ENCODE data around the gene SMO. TPM values are rescaled to one million over a fixed set of nuclear protein-coding genes. Genes with fewer than 3 reads are reported as not detected.

Gene SMO
- total RNA-seq, 1 donor from 2014 or later, result 28.7 TPM

DNA sequence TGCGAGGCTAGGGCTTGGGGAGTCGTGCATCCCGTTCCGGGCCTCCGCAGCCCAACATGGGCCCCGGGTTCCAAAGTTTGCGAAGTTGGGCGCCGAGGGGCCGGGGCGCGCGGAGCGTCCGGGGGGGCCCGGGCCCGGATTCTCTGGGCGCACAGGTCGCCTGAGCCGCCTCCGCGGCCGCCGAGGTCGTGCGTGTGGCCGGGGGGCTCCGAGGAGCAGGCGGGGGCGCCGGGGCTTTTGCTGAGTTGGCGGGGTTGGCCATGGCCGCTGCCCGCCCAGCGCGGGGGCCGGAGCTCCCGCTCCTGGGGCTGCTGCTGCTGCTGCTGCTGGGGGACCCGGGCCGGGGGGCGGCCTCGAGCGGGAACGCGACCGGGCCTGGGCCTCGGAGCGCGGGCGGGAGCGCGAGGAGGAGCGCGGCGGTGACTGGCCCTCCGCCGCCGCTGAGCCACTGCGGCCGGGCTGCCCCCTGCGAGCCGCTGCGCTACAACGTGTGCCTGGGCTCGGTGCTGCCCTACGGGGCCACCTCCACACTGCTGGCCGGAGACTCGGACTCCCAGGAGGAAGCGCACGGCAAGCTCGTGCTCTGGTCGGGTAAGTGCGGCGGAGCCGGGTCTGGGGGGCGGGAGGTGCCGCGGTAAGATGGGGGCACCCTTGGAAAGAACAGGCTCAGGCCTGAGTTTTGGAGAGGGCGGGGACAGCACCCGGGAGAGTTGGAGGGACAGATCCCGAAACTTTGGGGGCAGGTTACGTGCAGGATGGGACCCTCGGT is 643 bp downstream of the SMO start:
- H3K4me1 ChIP-seq (ENCODE audit: control insufficient read depth in 3 of 3, insufficient read depth in 3 of 3, low read length in 3 of 3), result peaks cover 9 to 18% (median 12%) of the 10 kb centered on the region in 3 donors
- H3K27me3 ChIP-seq (ENCODE audit: control insufficient read depth in 3 of 3, insufficient read depth in 3 of 3, low read length in 3 of 3), result no peaks in the 10 kb centered on the region
- peak overlapping the region; percentile 61 to 79 (median 77) for H3K4me3 ChIP-seq (ENCODE audit: low read length in 3 of 3)
- H3K36me3 ChIP-seq (ENCODE audit: control insufficient read depth in 3 of 3, insufficient read depth in 3 of 3, low read length in 3 of 3), result no peaks in the 10 kb centered on the region
- H3K9me3 ChIP-seq (ENCODE audit: control insufficient read depth in 3 of 3, low read length in 3 of 3), result no peaks in the 10 kb centered on the region
- peak overlapping the region; percentile 62 to 82 (median 63) for H3K9ac ChIP-seq (ENCODE audit: low read depth in 1 of 3, low read length in 3 of 3)
- no peak overlapping the region for H3K27ac ChIP-seq (ENCODE audit: low read depth, low read length)

DNA sequence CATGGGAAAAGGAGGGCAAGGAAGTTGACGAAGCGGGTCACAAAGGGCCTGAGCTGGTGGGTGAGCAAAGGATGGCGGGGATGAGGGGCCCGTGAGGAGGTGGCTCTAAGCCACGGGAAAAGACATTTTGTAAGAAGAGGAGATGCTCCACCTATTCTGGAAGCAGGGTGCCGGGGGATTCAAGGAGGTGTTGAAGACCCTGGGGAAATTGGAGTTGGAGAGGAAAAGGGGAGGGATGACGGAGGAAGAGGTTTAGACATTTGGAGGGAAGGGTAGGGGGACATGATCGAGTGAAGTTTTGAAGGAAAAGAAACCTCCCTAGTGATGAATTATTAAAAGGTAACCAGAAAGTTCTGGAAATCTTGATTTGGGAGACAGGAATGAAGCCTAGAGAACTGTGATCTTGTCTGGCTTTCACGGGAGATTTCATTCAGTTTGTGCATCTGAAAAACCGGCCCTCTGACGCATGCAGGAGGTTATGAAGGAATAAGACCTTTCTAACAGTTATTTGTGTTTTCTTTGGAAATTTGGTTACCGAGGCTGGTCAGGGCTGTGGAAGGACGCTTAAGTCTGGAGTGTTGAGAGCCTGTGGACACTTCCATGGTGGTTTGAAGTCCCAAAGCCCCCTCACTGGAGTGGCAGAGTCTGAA is 1.4 kb downstream of the SMO start:
- H3K27ac ChIP-seq (ENCODE audit: low read depth, low read length), result no peak overlapping the region
- peak overlapping the region; percentile 61 to 79 (median 77) for H3K4me3 ChIP-seq (ENCODE audit: low read length in 3 of 3)
- no peaks in the 10 kb centered on the region for H3K36me3 ChIP-seq (ENCODE audit: control insufficient read depth in 3 of 3, insufficient read depth in 3 of 3, low read length in 3 of 3)
- peaks cover 9 to 18% (median 12%) of the 10 kb centered on the region in 3 donors for H3K4me1 ChIP-seq (ENCODE audit: control insufficient read depth in 3 of 3, insufficient read depth in 3 of 3, low read length in 3 of 3)
- H3K9me3 ChIP-seq (ENCODE audit: control insufficient read depth in 3 of 3, low read length in 3 of 3), result no peaks in the 10 kb centered on the region
- H3K9ac ChIP-seq (ENCODE audit: low read depth in 1 of 3, low read length in 3 of 3), result peak overlapping the region; percentile 62 to 82 (median 63)
- H3K27me3 ChIP-seq (ENCODE audit: control insufficient read depth in 3 of 3, insufficient read depth in 3 of 3, low read length in 3 of 3), result no peaks in the 10 kb centered on the region

DNA sequence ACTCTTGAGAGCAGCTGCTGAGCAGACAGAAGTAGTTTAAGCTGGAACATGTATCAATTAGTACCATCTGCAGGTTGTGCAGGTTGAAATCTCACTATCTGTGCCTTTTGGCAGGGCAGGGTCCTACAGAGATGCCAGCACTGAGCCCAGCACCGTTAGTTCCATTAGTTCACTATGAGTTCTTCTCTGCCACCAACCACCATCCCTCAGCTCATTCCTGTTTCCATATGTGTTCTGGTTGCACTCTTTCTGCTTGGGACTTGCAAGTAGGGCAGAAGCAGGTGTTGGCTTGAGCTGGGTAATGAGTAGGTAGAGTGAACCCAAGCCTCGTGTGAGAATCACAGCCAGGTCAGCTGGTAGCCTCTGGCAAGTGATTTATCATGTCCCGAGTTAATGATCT is 2.8 kb downstream of the SMO start:
- Histone ChIP-seq H3K27ac (ENCODE audit: low read depth, low read length) (no peak overlapping the region), H3K27me3 (ENCODE audit: control insufficient read depth in 3 of 3, insufficient read depth in 3 of 3, low read length in 3 of 3) (no peaks in the 10 kb centered on the region), H3K9ac (ENCODE audit: low read depth in 1 of 3, low read length in 3 of 3) (no peak overlapping the region), H3K4me1 (ENCODE audit: control insufficient read depth in 3 of 3, insufficient read depth in 3 of 3, low read length in 3 of 3) (peaks cover 9 to 18% (median 12%) of the 10 kb centered on the region in 3 donors), H3K36me3 (ENCODE audit: control insufficient read depth in 3 of 3, insufficient read depth in 3 of 3, low read length in 3 of 3) (no peaks in the 10 kb centered on the region), H3K9me3 (ENCODE audit: control insufficient read depth in 3 of 3, low read length in 3 of 3) (no peaks in the 10 kb centered on the region), H3K4me3 (ENCODE audit: low read length in 3 of 3) (no peak overlapping the region)

DNA sequence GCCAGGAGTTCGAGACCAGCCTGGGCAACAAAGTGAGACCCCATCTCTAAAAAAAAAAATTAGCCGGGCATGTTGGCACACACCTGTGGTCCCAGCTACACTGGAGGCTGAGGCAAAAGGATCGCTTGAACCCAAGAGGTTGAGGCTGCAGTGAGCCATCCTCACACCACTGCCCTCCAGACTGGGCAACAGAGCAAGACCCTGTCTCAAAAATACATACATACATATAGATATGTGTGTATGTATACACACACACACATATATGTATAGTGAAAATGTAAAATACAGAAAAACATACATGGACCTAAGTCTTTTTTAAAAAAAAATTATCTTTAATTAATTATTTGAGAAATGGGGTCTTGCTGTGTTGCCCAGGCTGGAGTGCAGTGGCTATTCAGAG is 5.5 kb downstream of the SMO start:
- Histone ChIP-seq H3K27me3 (ENCODE audit: control insufficient read depth in 3 of 3, insufficient read depth in 3 of 3, low read length in 3 of 3) (no peaks in the 10 kb centered on the region), H3K27ac (ENCODE audit: low read depth, low read length) (no peak overlapping the region), H3K36me3 (ENCODE audit: control insufficient read depth in 3 of 3, insufficient read depth in 3 of 3, low read length in 3 of 3) (no peaks in the 10 kb centered on the region), H3K9ac (ENCODE audit: low read depth in 1 of 3, low read length in 3 of 3) (no peak overlapping the region), H3K4me1 (ENCODE audit: control insufficient read depth in 3 of 3, insufficient read depth in 3 of 3, low read length in 3 of 3) (peaks cover 9 to 12% (median 11%) of the 10 kb centered on the region in 3 donors), H3K9me3 (ENCODE audit: control insufficient read depth in 3 of 3, low read length in 3 of 3) (no peaks in the 10 kb centered on the region), H3K4me3 (ENCODE audit: low read length in 3 of 3) (no peak overlapping the region)

DNA sequence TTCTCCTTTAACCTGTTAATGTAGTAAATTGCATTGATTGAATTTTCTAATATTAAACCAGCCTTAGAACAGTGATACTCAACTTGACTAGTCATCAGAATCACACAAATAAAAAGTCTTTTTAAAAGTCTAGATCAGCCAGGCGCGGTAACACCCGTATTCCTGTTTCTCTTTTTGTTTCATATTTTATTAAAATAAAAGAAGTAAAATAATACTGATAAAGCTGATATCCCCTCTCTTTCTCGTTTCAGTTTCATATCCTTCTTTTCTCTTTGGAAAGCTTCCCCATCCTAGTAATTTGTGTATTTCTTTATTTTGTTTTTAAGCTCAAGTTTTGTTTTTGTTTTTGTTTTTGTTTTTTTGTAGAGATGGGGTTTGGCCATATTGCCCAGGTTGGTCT is 9.3 kb downstream of the SMO start:
- no peak overlapping the region for H3K27ac ChIP-seq (ENCODE audit: low read depth, low read length)
- H3K4me3 ChIP-seq (ENCODE audit: low read length in 3 of 3), result no peak overlapping the region
- H3K4me1 ChIP-seq (ENCODE audit: control insufficient read depth in 3 of 3, insufficient read depth in 3 of 3, low read length in 3 of 3), result no peaks in the 10 kb centered on the region
- no peaks in the 10 kb centered on the region for H3K27me3 ChIP-seq (ENCODE audit: control insufficient read depth in 3 of 3, insufficient read depth in 3 of 3, low read length in 3 of 3)
- H3K9me3 ChIP-seq (ENCODE audit: control insufficient read depth in 3 of 3, low read length in 3 of 3), result no peaks in the 10 kb centered on the region
- no peak overlapping the region for H3K9ac ChIP-seq (ENCODE audit: low read depth in 1 of 3, low read length in 3 of 3)
- H3K36me3 ChIP-seq (ENCODE audit: control insufficient read depth in 3 of 3, insufficient read depth in 3 of 3, low read length in 3 of 3), result no peaks in the 10 kb centered on the region

DNA sequence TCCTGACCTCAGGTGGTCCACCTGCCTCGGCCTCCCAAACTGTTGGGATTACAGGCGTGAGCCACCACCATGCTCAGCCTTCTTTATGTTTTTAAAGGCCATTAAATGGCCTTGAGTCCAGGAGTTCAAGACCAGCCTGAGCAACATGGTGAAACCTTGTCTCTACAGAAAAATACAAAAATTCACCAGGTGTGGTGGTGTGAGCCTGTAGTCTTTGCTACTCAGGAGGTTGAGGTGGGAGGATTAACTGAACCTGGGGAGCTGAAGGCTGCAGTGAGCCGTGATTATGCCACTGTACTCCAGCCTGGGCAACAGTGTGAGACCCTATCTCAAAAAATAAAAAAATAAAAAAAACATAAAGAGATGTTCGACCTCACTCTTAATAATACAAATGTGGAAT is 11.0 kb downstream of the SMO start:
- no peaks in the 10 kb centered on the region for H3K9me3 ChIP-seq (ENCODE audit: control insufficient read depth in 3 of 3, low read length in 3 of 3)
- H3K4me1 ChIP-seq (ENCODE audit: control insufficient read depth in 3 of 3, insufficient read depth in 3 of 3, low read length in 3 of 3), result no peaks in the 10 kb centered on the region
- H3K4me3 ChIP-seq (ENCODE audit: low read length in 3 of 3), result no peak overlapping the region
- no peak overlapping the region for H3K9ac ChIP-seq (ENCODE audit: low read depth in 1 of 3, low read length in 3 of 3)
- no peak overlapping the region for H3K27ac ChIP-seq (ENCODE audit: low read depth, low read length)
- peaks cover 0 to 3% (median 0%) of the 10 kb centered on the region in 3 donors for H3K36me3 ChIP-seq (ENCODE audit: control insufficient read depth in 3 of 3, insufficient read depth in 3 of 3, low read length in 3 of 3)
- no peaks in the 10 kb centered on the region for H3K27me3 ChIP-seq (ENCODE audit: control insufficient read depth in 3 of 3, insufficient read depth in 3 of 3, low read length in 3 of 3)

DNA sequence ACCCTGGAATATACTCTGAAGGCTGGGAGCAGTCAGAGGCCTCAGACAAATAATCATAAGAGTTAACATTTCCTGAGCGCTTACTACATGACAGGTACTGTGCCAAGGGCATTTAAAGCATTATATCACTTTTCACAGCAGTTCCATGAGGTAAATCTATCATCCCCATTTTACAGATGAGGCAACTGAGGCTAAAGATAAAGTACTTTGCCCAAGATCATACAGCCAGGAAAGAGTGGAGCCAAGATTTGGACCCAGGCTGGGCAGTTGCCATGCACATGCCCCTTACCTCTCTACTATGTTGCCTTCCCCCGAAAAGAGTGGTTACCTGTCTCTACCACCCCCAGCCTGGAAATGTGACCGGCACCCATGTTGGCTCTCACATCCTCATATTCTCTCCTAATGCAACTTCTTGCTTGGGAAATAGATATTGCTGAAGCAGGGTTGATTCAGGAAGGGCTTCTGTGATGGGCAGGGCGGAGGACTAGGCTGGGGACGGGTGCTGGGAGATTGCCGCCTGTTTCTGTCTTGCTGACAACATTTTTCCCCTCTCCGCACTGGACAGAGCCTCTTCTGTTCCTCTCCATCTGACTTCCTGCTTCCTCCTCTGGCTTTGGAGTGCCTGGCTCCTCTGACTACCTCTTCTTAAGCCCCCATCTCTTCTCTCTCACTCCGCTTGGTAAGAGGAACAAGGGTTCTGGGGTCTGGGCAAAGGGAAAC is 13.8 kb downstream of the SMO start:
- H3K9ac ChIP-seq (ENCODE audit: low read depth in 1 of 3, low read length in 3 of 3), result no peak overlapping the region
- peaks cover 0 to 21% (median 14%) of the 10 kb centered on the region in 3 donors for H3K36me3 ChIP-seq (ENCODE audit: control insufficient read depth in 3 of 3, insufficient read depth in 3 of 3, low read length in 3 of 3)
- no peak overlapping the region for H3K4me3 ChIP-seq (ENCODE audit: low read length in 3 of 3)
- H3K27me3 ChIP-seq (ENCODE audit: control insufficient read depth in 3 of 3, insufficient read depth in 3 of 3, low read length in 3 of 3), result no peaks in the 10 kb centered on the region
- no peak overlapping the region for H3K27ac ChIP-seq (ENCODE audit: low read depth, low read length)
- no peaks in the 10 kb centered on the region for H3K9me3 ChIP-seq (ENCODE audit: control insufficient read depth in 3 of 3, low read length in 3 of 3)
- H3K4me1 ChIP-seq (ENCODE audit: control insufficient read depth in 3 of 3, insufficient read depth in 3 of 3, low read length in 3 of 3), result no peaks in the 10 kb centered on the region

DNA sequence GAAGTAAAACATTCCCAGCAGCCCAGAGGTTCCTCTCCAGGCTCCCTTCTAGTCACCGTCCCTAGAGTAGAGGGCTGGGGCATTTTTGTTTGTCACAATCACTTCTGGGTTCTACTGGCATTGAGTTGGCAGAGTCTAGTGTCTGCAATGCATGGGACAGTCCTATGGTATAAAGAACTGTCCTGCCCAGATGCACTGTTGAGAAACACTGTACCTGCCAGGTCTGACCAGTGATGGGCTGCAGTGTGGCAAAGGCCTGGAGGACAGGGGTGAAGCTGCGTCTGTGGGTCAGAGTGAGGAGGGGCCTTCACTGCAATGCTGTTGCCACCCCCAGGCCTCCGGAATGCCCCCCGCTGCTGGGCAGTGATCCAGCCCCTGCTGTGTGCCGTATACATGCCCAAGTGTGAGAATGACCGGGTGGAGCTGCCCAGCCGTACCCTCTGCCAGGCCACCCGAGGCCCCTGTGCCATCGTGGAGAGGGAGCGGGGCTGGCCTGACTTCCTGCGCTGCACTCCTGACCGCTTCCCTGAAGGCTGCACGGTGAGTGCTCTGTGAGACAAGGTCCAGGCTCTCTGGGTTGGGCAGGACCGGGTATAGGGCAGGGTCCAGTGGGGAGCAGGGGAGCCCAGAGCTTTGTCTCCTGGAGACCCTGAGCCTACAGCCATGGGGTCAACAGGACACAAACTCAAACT is 14.8 kb downstream of the SMO start:
- no peak overlapping the region for H3K27ac ChIP-seq (ENCODE audit: low read depth, low read length)
- no peaks in the 10 kb centered on the region for H3K4me1 ChIP-seq (ENCODE audit: control insufficient read depth in 3 of 3, insufficient read depth in 3 of 3, low read length in 3 of 3)
- no peaks in the 10 kb centered on the region for H3K9me3 ChIP-seq (ENCODE audit: control insufficient read depth in 3 of 3, low read length in 3 of 3)
- no peak overlapping the region for H3K4me3 ChIP-seq (ENCODE audit: low read length in 3 of 3)
- H3K36me3 ChIP-seq (ENCODE audit: control insufficient read depth in 3 of 3, insufficient read depth in 3 of 3, low read length in 3 of 3), result peaks cover 0 to 24% (median 15%) of the 10 kb centered on the region in 3 donors
- no peaks in the 10 kb centered on the region for H3K27me3 ChIP-seq (ENCODE audit: control insufficient read depth in 3 of 3, insufficient read depth in 3 of 3, low read length in 3 of 3)
- H3K9ac ChIP-seq (ENCODE audit: low read depth in 1 of 3, low read length in 3 of 3), result no peak overlapping the region

DNA sequence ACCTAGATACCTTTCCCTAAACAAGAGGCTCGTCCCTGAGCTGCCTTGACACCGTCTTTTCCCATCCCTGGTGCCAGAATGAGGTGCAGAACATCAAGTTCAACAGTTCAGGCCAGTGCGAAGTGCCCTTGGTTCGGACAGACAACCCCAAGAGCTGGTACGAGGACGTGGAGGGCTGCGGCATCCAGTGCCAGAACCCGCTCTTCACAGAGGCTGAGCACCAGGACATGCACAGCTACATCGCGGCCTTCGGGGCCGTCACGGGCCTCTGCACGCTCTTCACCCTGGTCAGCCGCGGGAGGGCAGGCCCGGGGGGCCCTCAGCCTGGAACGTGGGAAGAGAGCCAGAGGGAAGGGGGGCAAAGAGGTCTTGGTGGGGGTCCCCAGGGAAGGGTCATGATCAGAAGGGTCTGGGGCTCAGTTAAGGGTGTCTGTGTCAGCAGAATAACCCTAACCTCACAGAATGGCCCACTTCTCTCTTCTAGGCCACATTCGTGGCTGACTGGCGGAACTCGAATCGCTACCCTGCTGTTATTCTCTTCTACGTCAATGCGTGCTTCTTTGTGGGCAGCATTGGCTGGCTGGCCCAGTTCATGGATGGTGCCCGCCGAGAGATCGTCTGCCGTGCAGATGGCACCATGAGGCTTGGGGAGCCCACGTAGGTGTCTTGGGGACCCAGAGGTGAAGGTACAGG is 16.8 kb downstream of the SMO start:
- Histone ChIP-seq H3K27ac (ENCODE audit: low read depth, low read length) (no peak overlapping the region), H3K27me3 (ENCODE audit: control insufficient read depth in 3 of 3, insufficient read depth in 3 of 3, low read length in 3 of 3) (no peaks in the 10 kb centered on the region), H3K36me3 (ENCODE audit: control insufficient read depth in 3 of 3, insufficient read depth in 3 of 3, low read length in 3 of 3) (peaks cover 5 to 31% (median 21%) of the 10 kb centered on the region in 3 donors), H3K4me1 (ENCODE audit: control insufficient read depth in 3 of 3, insufficient read depth in 3 of 3, low read length in 3 of 3) (no peaks in the 10 kb centered on the region), H3K9me3 (ENCODE audit: control insufficient read depth in 3 of 3, low read length in 3 of 3) (no peaks in the 10 kb centered on the region), H3K4me3 (ENCODE audit: low read length in 3 of 3) (no peak overlapping the region), H3K9ac (ENCODE audit: low read depth in 1 of 3, low read length in 3 of 3) (no peak overlapping the region)
